GM04503 (cell line): Measurements from ENCODE around the gene COL6A3.
"Not testable (repeated sequence)": the region's sequence is repeated elsewhere in the genome, so short reads cannot be mapped to it uniquely, and the experiment has no call there.

Source experiments
- DNase-seq: peaks from one replicate; pipeline ENCODE4 v3.0.0-alpha.2; 2012; ENCODE audit warnings: low read depth

Gene COL6A3

DNA sequence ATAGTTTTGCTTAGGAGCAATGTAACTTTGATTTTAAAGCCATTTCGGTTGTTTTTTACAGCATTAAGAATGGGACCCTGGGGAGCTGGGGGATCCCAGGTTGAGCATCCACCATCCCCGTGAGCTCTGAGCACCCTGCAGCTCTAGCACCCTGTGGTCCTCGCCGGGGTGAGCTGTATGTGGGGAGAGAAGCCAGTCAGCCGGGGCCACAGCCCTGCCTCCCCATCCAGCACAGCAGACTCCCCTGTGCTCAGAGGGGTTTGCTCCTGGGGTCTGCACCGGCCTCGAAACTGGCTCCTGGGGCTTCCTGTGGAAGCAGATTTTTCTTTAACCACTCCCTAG is 1.3 kb downstream of the COL6A3 start:
- no peak for DNase-seq

DNA sequence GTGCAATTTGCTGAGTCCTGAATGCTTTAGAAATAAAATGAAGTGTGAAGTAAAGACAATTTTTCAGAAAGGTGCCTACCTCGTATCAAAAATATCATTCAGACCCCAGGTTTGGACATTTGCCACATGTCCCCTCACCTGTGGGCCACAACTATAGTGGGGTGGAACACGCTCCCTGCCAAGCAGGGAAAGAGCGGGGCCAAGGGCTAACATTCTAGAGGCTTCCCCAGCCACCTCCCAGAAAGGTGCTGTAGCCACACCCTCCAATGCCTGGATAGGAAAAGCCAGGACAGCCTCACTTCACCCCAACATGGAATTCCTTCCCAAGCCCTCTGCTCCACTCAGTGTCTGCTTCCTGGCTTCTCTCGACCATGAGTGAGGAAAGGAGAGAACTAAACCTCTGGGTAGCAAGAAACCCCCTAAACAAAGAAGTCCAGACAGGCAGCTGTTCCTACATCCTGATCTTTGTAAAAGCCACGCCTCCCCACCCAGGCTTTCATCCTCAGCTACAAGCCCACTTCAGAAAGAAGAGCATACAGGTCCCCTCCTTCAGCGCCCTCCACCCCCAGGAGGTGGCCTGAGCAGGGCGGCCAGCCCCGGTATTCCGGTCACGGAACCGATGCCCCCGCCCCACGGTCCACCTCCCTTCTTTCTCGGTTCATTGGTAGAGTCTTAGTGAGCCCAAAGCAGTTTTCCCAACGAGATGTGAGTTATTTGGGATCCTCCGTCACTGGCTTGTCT is 2.1 kb downstream of the COL6A3 start:
- DNase-seq, result no peak

DNA sequence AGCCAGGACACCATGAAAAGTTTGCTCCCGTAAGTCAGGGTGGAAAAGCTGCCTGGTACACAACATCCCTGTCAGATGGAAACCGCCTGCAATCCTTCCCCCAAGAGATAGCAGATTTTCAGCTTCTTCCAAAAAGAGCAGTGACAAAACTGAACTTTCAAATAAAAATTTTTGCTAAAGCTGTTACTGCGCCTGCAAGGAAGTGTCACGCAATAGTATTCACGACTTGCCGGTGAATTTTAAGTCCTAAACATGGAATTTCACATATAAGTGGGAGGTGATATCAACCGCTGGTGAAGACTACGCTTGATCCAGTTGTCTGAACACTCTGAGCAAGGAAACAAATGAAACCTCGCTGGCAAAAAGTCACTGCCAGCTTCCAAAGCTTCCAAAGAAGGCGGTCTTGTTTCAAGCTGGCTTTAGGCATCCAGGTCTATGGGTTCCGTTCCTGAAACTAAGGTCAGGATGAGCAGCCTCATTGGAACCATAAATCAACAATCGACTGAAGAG is 2.8 kb downstream of the COL6A3 start:
- DNase-seq, result no peak

DNA sequence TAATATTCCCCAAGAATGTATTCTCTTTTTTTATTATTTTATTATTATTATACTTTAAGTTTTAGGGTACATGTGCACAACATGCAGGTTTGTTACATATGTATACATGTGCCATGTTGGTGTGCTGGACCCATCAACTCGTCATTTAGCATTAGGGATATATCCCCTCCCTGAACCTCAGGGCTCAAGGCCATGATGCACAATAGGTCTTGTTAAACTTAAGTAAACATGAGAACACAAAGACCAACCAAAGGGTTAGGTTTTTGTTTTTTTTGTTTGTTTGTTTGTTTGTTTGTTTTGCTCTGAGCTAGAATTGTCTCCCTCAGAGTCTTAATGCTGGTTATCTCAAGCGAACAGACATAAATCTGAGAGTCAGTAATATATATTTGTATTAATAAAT is 4.7 kb downstream of the COL6A3 start:
- not testable (repeated sequence) for DNase-seq

DNA sequence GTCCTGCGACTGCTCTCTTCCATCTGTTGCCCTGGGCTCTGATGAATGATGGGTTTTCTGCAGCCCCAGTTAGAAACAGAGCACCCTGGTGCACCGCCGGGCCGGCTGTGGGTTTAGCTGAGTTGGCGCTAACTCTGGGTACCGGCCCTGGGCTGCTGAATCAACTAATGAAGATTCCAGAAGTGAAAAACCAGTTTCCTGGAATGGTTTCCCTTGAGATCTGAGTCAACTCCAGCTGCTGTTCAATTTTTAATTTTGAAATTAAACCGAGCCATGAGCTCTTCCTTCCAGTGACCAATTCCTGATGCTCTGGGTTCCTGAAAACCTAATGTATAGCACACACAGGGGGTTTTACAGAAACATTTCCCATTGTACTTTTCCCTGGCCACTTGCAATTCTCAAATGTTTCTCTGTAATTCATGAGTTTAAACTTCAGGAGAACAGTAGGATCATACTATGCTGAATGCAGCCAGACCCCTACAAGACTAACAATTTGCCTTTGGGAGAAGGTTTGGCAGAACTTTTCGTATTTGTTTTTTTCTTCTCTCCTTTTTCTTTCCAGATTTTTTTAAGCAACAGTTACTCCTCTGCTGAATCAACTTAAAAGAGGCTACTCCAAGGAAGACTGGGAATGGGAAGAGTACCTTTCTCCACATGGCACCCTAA is 5.5 kb downstream of the COL6A3 start:
- no peak for DNase-seq

DNA sequence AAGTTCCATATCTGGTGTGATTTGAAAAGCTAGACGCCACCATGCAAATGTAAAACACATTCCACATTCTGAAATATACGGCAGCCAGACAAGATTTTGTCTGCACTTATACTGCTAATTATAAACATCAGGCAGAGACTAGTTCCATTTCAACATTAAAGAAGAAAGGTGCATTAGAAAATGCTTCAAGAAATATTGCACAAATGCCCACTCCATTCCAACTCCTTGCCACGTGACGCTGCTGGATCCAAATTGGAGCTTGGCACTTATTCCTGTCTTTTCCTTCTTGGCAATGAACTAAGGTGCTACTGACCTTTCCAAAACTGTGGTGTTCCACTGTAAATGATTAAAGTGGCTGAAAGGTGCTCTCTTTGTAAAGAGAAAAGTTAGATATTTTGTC is 6.3 kb downstream of the COL6A3 start:
- no peak for DNase-seq

DNA sequence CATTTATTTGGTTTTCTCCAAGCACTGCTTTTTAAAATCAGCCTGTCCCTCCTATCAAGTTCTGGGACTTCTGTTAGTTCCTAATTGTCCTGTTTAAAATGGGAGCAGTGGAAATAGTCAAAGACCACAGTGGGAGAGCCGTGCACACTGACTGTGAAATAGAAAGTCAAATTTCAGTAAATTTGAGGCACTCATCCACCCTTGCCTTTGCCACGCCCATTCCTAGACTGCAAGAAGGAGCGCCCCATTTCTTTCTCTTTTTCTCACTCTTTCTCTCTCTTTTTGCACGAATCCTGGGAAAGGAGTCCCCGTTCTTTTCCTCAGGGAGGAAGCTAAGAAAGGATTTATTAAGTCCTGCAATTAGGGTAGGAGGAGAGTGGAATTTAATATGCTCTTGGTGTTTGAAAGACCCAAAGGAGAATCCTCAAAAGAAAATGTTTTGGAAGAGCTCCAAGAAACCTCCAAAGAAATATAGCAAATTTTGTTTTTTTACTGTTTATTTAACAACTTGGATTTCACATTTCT is 7.5 kb downstream of the COL6A3 start:
- DNase-seq, result no peak

DNA sequence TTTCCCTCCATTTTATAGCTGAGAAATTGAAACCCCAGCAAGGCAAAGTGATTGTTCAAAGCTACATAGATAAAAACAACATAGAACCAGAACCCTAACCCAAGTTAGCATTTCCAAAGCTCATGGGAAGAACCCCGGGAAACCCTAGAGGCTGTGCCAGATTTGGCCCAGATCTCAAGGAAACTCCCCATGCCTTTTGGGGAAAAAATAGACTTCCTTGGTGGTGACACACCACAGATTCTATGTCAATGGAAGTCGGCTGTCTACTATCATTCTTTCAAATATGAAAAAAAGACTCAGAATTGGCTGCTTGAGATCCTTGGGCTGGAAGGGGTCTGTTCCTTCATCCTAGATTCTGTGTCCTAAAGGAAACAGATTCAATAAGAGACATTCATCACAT is 8.4 kb downstream of the COL6A3 start:
- DNase-seq, result no peak

DNA sequence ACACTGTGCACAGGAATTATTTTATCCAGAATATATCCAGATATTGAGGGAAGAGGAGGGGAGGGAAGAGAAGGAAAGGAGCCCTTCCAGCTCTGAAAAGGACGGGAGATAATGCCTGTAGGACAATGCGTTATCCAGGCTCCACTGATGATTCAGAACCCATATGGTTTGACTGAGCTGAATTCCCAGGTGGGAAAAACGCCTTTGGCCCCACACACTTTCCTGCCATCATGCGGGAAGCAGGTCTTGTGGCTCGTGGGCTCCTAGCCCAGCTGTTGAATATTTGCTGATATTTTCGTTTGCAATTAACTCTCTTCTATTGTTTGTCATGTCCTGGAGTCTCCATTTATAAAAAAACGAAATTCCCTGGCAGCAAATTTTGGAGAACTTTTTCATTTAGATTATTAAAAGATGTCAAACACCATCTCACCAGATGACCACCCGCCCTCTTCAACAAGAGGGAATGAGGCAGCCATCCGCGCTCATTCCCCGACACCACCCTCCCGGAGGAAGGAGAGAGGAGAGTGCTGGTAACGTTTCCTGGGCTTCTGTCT is 8.9 kb downstream of the COL6A3 start:
- no peak for DNase-seq

DNA sequence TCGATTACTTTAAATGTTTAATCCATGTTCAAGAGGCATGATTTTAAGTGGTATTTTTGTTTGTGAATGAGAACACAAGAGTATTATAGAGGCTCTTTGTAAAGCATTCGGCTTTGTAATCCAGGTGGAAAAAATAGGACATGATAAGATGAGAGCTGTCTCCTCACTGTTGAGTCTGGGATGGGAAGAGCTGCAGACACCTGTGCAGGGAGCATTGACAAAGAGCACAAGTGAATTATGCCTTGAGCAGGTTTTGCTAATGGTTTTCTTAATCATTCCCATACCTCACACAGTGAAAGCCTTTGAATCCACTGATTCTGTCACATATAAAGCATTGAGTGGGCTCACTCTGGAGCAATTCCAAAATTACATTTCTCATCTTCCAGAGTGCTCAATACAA is 9.6 kb downstream of the COL6A3 start:
- DNase-seq, result no peak

DNA sequence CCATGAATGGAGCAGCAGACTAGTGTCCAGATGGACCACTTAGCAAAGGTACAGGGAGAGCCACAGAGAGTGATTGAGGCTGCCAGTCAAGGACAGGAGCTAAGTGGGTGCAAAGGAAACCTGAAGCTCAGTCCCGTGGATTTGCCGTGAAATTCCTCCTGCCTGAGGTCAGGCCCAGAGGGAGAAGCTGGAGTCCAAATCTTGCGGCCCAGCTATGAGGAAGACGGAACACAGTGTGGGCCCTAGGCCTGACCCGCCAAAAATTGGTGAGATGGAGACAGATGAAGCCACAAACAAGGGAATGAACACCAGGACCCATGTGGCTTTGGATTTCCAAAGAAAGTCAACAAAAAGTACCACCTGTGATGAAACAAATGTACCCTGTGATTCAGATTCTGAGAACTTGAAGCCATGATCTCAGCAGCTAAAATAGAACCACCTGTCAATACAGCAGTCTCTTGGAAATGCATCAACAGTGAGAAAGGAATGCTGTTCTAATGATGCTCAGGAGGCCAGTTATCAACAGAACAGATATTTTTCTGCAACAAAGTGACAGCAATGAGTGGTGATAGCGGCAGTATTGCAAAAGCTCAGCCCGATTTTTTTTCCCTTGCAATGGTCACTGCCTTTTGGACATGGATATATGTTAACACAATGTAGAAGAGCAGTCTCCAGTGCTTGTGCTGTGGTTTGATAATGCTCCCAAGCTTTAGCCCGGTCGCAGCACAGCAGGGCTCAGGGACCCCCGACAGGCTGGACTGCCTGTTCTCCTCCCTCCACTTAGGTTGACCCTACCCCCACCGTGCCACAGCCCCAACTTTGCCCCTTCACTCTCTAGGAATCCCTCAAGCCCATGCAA is 10.7 kb downstream of the COL6A3 start:
- DNase-seq, result no peak

DNA sequence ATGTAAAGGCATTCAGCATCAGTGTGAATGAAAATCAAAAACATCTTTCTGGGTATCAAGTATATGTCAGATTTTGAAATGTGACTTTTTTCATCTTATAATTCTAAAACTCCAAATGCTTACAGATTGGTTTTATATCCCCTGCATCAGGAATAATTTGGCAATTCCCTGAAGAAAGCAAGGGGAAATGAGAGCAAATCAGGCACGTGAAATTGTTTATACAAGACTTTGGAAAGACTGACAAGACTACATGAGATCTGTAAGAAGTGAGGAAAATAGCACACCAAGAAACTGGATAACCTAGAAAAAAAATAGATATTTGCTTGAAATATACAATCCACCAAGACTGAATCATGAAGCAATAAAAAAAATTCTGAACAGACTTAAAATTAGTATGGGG is 13.8 kb downstream of the COL6A3 start:
- DNase-seq, result no peak

DNA sequence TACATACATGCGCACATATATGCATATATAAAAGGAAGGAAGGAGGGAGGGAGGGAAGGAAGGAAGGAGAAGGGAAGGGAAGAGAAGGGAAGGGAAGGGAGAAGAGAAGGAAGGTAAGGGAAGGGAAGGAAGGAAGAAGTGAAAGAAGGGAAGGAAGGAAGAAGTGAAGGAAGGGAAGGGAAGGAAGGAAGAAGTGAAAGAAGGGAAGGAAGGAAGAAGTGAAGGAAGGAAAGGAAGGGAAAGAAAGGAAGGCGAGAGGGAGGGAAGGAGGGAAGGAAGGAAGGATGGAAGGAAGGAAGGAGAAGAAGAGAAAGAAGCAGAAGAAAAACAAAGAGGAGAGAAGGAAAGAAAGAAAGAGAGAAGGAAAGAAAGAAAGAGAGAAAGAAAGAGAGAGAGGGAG is 16.9 kb downstream of the COL6A3 start:
- no peak for DNase-seq

DNA sequence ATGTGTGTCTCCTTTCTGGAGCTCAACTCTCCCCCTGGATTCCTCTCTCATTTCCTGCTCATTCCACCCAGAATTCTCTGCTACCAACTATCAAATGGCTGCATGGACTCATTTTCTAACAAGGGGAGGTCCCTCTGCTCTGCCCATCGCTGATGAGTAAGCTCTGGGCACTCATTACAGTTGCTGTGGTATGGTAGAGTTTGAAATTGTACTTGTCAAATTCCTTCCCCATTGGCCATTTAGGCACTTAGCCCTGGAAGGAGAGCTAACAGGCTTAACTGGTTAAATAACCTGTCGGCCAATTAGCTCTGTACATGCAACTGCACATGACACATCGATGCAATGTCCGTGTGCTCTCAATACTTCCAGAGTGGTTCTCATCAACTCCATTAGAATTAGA is 20.4 kb downstream of the COL6A3 start:
- DNase-seq, result no peak

DNA sequence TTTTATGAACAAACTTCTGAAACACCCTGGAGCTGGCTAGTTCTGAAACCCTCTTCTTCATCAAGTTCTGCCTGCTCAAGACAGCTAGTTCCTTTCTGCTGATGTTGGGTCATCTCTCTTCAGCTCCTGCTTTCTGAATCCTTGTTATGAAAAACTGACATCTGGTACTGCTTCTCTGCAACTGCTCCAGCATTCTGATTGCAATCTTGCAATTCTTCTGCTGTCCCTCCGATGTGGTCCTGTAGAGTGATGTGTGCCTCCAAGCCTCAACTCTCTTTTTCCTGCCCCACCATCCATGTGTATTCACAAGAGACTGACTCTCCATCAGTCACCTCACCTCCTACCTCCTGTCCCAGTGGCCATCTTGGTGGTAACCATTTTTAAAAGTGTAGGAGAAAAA is 21.8 kb downstream of the COL6A3 start:
- DNase-seq, result no peak

DNA sequence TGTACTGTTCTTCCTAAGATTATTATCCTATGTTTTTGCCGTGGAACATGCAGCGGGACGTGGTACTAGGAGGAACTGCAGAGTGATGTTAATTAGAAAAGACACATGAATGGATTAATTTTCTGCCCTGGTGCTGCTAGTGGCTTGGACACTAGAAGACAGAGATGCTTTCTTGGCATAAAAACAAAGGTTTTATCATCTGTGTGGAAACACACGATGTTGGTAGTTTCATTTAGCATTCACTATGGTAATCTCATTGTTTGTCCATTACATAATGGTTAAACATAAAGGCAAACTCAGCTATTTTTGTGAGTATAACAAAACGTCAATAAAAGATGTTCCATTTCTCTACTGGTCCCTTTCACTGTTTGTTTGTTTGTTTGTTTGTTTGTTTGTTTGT is 22.8 kb downstream of the COL6A3 start:
- DNase-seq, result no peak

DNA sequence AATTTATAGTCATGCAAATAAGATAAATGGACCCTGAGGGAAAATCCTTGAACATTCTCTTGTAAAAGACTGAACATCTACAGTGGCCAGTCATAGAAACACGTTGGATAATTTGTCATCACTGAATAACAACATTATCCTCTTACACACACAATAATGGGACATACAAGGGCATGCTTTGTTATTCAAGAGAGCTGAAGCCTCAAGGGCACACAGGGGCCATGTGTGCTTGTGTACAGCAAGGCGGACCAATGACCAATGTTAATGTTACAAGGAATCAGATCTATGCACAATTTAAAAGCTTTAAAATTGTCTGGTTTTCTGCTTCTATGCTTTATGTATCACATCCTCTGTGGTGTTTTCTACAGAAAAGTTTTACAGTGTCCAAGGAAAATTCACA is 23.7 kb downstream of the COL6A3 start:
- DNase-seq, result no peak

DNA sequence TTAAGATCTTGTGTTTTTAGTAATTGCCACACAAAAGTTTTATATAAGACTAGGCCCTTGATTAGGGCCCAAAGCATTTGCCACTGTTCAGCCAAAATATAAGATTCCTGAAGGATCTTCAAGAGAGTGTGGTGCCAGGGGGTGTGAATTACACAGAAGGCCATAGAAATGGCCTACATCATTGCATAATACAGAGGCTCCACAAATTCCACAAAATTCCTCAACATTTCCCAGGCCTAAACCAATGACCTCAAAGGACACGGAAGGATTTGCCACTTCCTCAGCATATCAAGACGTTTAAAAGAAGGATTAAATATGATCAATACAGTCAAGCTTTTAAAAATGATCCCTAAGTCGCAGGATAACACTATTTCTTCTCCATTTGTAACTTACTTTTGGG is 24.1 kb downstream of the COL6A3 start:
- no peak for DNase-seq

DNA sequence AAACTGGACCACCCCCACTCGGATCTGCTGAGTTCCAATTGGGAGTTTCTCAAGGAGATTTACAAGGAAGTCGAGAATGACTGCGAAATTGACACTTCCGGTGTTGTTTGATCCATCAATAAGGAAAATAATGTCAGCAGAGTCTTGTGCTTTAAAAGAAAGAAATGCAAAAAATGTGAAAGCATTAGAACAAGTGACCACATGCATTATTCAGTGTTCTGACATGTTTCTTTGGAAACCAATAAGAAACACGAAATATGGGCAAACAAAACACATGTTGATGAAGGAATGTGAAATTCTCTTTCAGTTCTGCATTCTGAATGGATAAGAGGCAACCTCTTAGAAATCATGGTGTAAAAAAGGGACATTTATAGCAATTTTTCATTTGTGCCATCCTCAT is 25.9 kb downstream of the COL6A3 start:
- DNase-seq, result no peak

DNA sequence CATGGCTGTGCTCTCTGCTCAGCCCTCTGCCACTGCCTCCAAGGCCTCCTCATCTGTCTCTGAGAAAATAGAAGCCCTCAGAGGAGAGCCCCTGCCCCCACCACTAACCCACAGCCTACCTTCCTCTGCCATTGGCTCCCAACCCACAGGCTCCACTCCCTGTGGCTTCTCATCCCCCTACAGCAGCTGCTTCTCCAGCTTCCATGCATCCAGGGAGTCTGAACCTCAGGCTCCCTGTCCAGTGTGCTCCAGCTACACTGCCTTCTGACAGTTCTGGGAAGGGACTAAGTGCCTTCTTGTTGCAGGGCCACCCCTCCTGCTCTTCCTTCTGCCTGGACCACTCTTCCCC is 29.3 kb downstream of the COL6A3 start:
- DNase-seq, result no peak

DNA sequence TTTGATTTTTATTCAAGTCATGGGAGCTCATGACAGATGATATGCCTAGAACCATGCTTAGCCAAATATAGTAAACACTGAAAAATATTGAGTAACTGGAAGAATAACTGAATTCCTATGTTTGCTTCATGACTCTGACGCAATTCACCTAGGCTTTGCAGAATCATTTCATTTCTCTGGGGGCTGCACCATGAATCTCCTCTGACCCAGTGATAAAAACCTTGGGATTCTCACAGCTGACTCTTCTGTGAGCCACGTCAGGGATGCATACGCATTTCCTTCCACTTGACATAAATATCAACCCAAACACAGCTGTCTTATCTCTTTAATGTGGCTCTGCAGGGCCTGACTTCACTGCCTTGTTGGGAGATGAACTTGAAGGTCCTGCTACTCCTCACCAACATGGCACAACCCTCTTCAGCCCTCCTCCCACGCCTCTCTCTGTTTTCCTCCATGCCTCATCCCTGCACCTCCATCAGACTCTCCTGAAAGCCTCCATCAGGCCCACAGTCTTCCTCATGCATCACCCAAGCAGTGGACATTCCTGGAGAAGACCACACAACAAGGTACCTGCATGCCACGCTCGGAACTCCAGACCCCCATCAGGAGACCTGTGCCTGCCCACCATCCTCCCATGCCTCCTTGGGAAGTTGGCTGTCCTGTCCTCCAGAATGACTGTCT is 29.8 kb downstream of the COL6A3 start:
- peak; percentile 60 for DNase-seq

DNA sequence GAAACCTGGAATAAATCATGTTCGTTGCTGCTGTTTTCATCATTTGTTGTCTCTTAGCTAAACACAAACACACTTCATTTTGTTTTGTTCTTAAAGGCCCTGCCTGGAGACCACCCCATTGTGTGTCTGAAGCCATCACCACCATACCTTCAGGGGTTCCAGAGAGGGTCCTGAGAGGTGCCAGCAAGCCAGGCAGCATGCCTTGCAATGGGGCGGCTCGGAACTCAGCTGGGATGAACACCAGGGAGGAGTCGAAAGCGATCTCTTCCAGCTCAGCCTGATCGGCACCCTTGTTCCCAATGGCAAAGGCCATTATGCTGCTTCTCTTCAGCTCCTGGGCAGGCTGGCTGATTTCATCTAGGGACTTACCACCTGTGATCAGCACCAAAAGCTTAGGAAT is 33.2 kb downstream of the COL6A3 start:
- no peak for DNase-seq
